IMR-90 (cell line): ENCODE measurements around the gene PAGE2B. TPM values are rescaled to one million over a fixed set of nuclear protein-coding genes. Genes with fewer than 3 reads are reported as not detected.

Experiments used
- ATAC-seq: fragments of 200-7000 bp; cut with Tn5 transposase; 2 replicates; pipeline ENCODE4 v1.9.1; 2020; ENCODE audit warnings: low read depth, mild to moderate bottlenecking, moderate library complexity
- BruUV-seq: library from RNA; stranded (reverse); fragments of 400-500 nt; replicated peaks from 2 replicates; lab custom pipeline; 2021; lab: Mats Ljungman, UMichigan
- CTCF ChIA-PET: fragments of 300-600 bp; formaldehyde crosslinking; extraction: SDS; loops from one replicate; lab custom pipeline; 2021; ENCODE audit warnings: antibody characterized with exemption; lab: Yijun Ruan, JAX
- POLR2A ChIA-PET: fragments of 300-600 bp; sonication (Branson Sonifier 250); formaldehyde crosslinking; loops from one replicate; lab custom pipeline; 2022; ENCODE audit warnings: antibody characterized with exemption; ENCODE audit not compliant: unreplicated experiment; lab: Charles Lee
- DNase-seq: peaks from one replicate; pipeline ENCODE4 v3.0.0; 2013
- H2AFZ ChIP-seq: replicated peaks from 2 replicates; pipeline ENCODE3; 2013; ENCODE audit warnings: low read length, mild to moderate bottlenecking; ENCODE audit not compliant: poor library complexity
- H2AK5ac ChIP-seq: 2 replicates; pipeline ENCODE4 v1.6.1; 2013; ENCODE audit warnings: low read depth, low read length, inconsistent platforms
- H2AK9ac ChIP-seq: replicated peaks from 2 replicates; pipeline ENCODE3; 2013; ENCODE audit warnings: mild to moderate bottlenecking, low read depth, low read length, moderate library complexity; ENCODE audit not compliant: poor library complexity
- H2BK120ac ChIP-seq: 2 replicates; pipeline ENCODE4 v1.6.1; 2013; ENCODE audit warnings: low read depth, low read length, inconsistent platforms
- H2BK15ac ChIP-seq: 3 replicates; pipeline ENCODE4 v1.6.1; 2013; ENCODE audit warnings: low read depth, low read length, inconsistent platforms
- H2BK20ac ChIP-seq: 2 replicates; pipeline ENCODE4 v1.6.1; 2013; ENCODE audit warnings: low read depth, mild to moderate bottlenecking, inconsistent platforms, low read length, moderate library complexity
- H2BK5ac ChIP-seq: 2 replicates; pipeline ENCODE4 v1.6.1; 2013; ENCODE audit warnings: mild to moderate bottlenecking, low read depth, low read length, inconsistent platforms; ENCODE audit not compliant: poor library complexity, severe bottlenecking
- H3K14ac ChIP-seq: replicated peaks from 2 replicates; pipeline ENCODE4 v1.6.1; 2013; ENCODE audit warnings: low read depth, low read length, inconsistent platforms
- H3K18ac ChIP-seq: 2 replicates; pipeline ENCODE4 v1.6.1; 2013; ENCODE audit warnings: low read depth, low read length, control low read depth
- H3K23ac ChIP-seq: 2 replicates; pipeline ENCODE4 v1.6.1; 2013; ENCODE audit warnings: low read depth, low read length, inconsistent platforms
- H3K27ac ChIP-seq: 2 replicates; pipeline ENCODE4 v1.5.1; 2013; ENCODE audit warnings: mild to moderate bottlenecking, control low read depth, low read length; ENCODE audit not compliant: insufficient read depth
- H3K27me3 ChIP-seq: 2 replicates; pipeline ENCODE4 v1.6.1; 2013; ENCODE audit warnings: low read length; ENCODE audit not compliant: control insufficient read depth, insufficient read depth
- H3K36me3 ChIP-seq: 2 replicates; pipeline ENCODE4 v1.6.1; 2013; ENCODE audit warnings: low read length, mixed read lengths; ENCODE audit not compliant: control insufficient read depth, insufficient read depth
- H3K4ac ChIP-seq: 2 replicates; pipeline ENCODE4 v1.6.1; 2013; ENCODE audit warnings: low read depth, low read length, inconsistent platforms
- H3K4me1 ChIP-seq: 2 replicates; pipeline ENCODE4 v1.6.1; 2013; ENCODE audit warnings: low read length, mixed read lengths; ENCODE audit not compliant: control insufficient read depth, insufficient read depth
- H3K4me2 ChIP-seq: 2 replicates; pipeline ENCODE4 v1.6.1; 2013; ENCODE audit warnings: low read depth, mild to moderate bottlenecking, control low read depth, low read length, moderate library complexity
- H3K4me3 ChIP-seq: 2 replicates; pipeline ENCODE4 v1.5.1; 2013; ENCODE audit warnings: low read depth, mild to moderate bottlenecking, control low read depth, low read length, moderate library complexity; ENCODE audit not compliant: insufficient read depth
- H3K56ac ChIP-seq: 2 replicates; pipeline ENCODE4 v1.6.1; 2013; ENCODE audit warnings: low read length, inconsistent platforms; ENCODE audit not compliant: insufficient read depth; ENCODE audit errors: extremely low read depth
- H3K79me1 ChIP-seq, 2 experiments: 2 replicates each; pipeline ENCODE4 v1.6.1; 2013; ENCODE audit warnings: low read length in 2 of 2, inconsistent platforms in 1 of 2, low read depth in 1 of 2
- H3K9ac ChIP-seq: 2 replicates; pipeline ENCODE4 v1.6.1; 2013; ENCODE audit warnings: low read depth, low read length, control low read depth
- H3K9me1 ChIP-seq: 2 replicates; pipeline ENCODE4 v1.6.1; 2013; ENCODE audit warnings: low read length, inconsistent platforms; ENCODE audit not compliant: insufficient read depth
- H3K9me3 ChIP-seq: 2 replicates; pipeline ENCODE4 v1.6.1; 2013; ENCODE audit warnings: low read length; ENCODE audit not compliant: control insufficient read depth, insufficient read depth
- H4K20me1 ChIP-seq: 2 replicates; pipeline ENCODE4 v1.6.1; 2013; ENCODE audit warnings: low read length, inconsistent platforms; ENCODE audit not compliant: insufficient read depth
- H4K5ac ChIP-seq: 2 replicates; pipeline ENCODE4 v1.6.1; 2013; ENCODE audit warnings: mild to moderate bottlenecking, low read depth, low read length, control low read depth
- H4K8ac ChIP-seq, 2 experiments: 2 replicates each; pipeline ENCODE4 v1.6.1; 2013; ENCODE audit warnings: low read depth in 2 of 2, low read length in 2 of 2, control low read depth in 1 of 2, inconsistent platforms in 1 of 2
- H4K91ac ChIP-seq: 2 replicates; pipeline ENCODE4 v1.6.1; 2013; ENCODE audit warnings: low read depth, low read length, inconsistent platforms; ENCODE audit not compliant: insufficient read depth
- BHLHE40 ChIP-seq: fragments of 150-350 bp; IDR thresholded peaks from 2 replicates; pipeline ENCODE4 v1.6.1; 2016; ENCODE audit warnings: mild to moderate bottlenecking, low read depth, low read length
- CEBPB ChIP-seq: IDR thresholded peaks from 2 replicates; pipeline ENCODE4 v1.6.1; 2012; ENCODE audit warnings: low read depth, low read length, improper control_type of control experiment
- CHD1 ChIP-seq: IDR thresholded peaks from 2 replicates; pipeline ENCODE4 v1.6.1; 2012; ENCODE audit warnings: low read depth, low read length, improper control_type of control experiment
- FOS ChIP-seq: fragments of 150-350 bp; IDR thresholded peaks from 2 replicates; pipeline ENCODE4 v1.6.1; 2016; ENCODE audit warnings: low read depth, low read length
- MAFK ChIP-seq: IDR thresholded peaks from 2 replicates; pipeline ENCODE4 v1.6.1; 2012; ENCODE audit warnings: low read depth, low read length, improper control_type of control experiment
- MAZ ChIP-seq: IDR thresholded peaks from 2 replicates; pipeline ENCODE4 v1.6.1; 2012; ENCODE audit warnings: low read depth, mild to moderate bottlenecking, low read length, improper control_type of control experiment, moderate library complexity, borderline replicate concordance
- MXI1 ChIP-seq: IDR thresholded peaks from 2 replicates; pipeline ENCODE4 v1.6.1; 2012; ENCODE audit warnings: low read depth, mild to moderate bottlenecking, low read length, moderate library complexity, borderline replicate concordance
- NFE2L2 ChIP-seq: fragments of 150-350 bp; IDR thresholded peaks from 2 replicates; pipeline ENCODE4 v1.6.1; 2016; ENCODE audit warnings: low read depth, mild to moderate bottlenecking, low read length
- POLR2A ChIP-seq: IDR thresholded peaks from 2 replicates; pipeline ENCODE4 v1.6.1; 2012; ENCODE audit warnings: mild to moderate bottlenecking, low read depth, low read length
- RAD21 ChIP-seq: IDR thresholded peaks from 2 replicates; pipeline ENCODE4 v1.6.1; 2012; ENCODE audit warnings: low read length, improper control_type of control experiment
- RCOR1 ChIP-seq: IDR thresholded peaks from 2 replicates; pipeline ENCODE4 v1.6.1; 2012; ENCODE audit warnings: mild to moderate bottlenecking, low read length, improper control_type of control experiment; ENCODE audit not compliant: insufficient replicate concordance
- RFX5 ChIP-seq: IDR thresholded peaks from 2 replicates; pipeline ENCODE4 v1.8.0; 2012; ENCODE audit warnings: low read depth, mild to moderate bottlenecking, low read length, moderate library complexity
- SMC3 ChIP-seq: fragments of 150-350 bp; IDR thresholded peaks from 2 replicates; pipeline ENCODE4 v1.6.1; 2016; ENCODE audit warnings: low read depth, mild to moderate bottlenecking, antibody characterized with exemption, low read length, moderate library complexity
- dilution Hi-C: fragments of 300-500 bp; cut with HindIII; formaldehyde crosslinking; loops from one replicate; pipeline ENCODE4 v1.14.3; 2018; ENCODE audit warnings: low sequenced_read_pairs; ENCODE audit not compliant: unreplicated experiment
- in situ Hi-C: fragments of 300-500 bp; cut with MboI; formaldehyde crosslinking; loops from 3 replicates; pipeline ENCODE4 v1.14.3; 2019; ENCODE audit warnings: low sequenced_read_pairs, inconsistent platforms, mixed read lengths
- intact Hi-C: fragments of 100-400 bp; cut with micrococcal nuclease; formaldehyde crosslinking; loops from 2 replicates; pipeline ENCODE4 v1.10.0; 2022
- polyA plus RNA-seq, 3 experiments: library from polyadenylated mRNA; depleted of rRNA; stranded (reverse); fragments of >200 nt; gene quantifications; 2 replicates each; pipeline ENCODE4 v1.2.3, GENCODE V29; 2012; ENCODE audit warnings: low replicate concordance in 1 of 3
- total RNA-seq: library from RNA; depleted of rRNA; stranded (reverse); fragments of >200 nt; gene quantifications from 2 replicates; pipeline ENCODE4 v1.2.3, GENCODE V29; 2012
- TF ChIP-seq, protein P1 (sequence below): fragments of 150-350 bp; IDR thresholded peaks from 2 replicates; pipeline ENCODE4 v1.6.1; 2017; ENCODE audit warnings: mild to moderate bottlenecking, antibody characterized with exemption, low read length, low read depth
- TF ChIP-seq, protein P2 (sequence below): fragments of 150-350 bp; IDR thresholded peaks from 2 replicates; pipeline ENCODE4 v1.6.1; 2016; ENCODE audit warnings: low read depth, mild to moderate bottlenecking, low read length, moderate library complexity, borderline replicate concordance
- TF ChIP-seq, protein P3 (sequence below): conservative IDR thresholded peaks from 2 replicates; pipeline ENCODE4 v1.5.1; 2012; ENCODE audit warnings: mild to moderate bottlenecking, low read depth, low read length, improper control_type of control experiment

The PAGE2B gene
- total and polyA plus RNA-seq, 2 of the 4 experiments (the other 2 are of a cell fraction): not detected

DNA sequence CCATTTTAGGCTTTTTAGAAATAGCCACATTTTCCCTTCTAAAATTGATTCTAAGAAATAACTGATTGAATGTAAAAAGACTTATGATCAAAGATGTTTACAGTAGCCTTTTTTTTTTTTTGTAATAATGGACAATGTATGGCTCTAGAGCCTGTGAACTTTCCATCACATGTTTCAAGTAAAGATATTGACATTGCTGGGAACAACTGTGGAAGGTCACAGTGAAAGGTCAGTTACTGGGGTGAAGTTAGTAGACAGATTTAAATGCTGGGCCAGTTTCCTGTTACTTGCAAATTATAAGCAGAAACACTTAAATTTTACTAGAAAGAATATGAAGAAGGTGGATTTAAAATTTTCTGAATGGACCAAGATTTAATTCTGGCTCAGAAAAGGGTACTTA is 32.4 kb downstream of the PAGE2B start:
- CTCF ChIA-PET: no interaction called here
- ATAC-seq (no peak), DNase-seq (no peak)
- no peak overlapping the region for H3K4me3 ChIP-seq
- H3K18ac ChIP-seq: no peak overlapping the region
- intact Hi-C loops (no loop called here), in situ Hi-C loops (no loop called here), dilution Hi-C loops (no loop called here)
- H2AK9ac ChIP-seq: no peak overlapping the region
- BruUV-seq: no TSS peak
- H3K79me1 ChIP-seq: no peaks in the 10 kb centered on the region
- no peak overlapping the region for H3K4me2 ChIP-seq
- no peak overlapping the region for H3K9ac ChIP-seq
- H3K4me1 ChIP-seq: no peaks in the 10 kb centered on the region
- 0 out of 2 replicates have a peak, but pooled peaks cover 2% of the 10 kb centered on the region for H3K27me3 ChIP-seq
- TF ChIP-seq SMC3: no peak
- no peak for TF ChIP-seq MAZ
- no peak for TF ChIP-seq CEBPB
- TF ChIP-seq MXI1: no peak
- TF ChIP-seq, protein P1, sequence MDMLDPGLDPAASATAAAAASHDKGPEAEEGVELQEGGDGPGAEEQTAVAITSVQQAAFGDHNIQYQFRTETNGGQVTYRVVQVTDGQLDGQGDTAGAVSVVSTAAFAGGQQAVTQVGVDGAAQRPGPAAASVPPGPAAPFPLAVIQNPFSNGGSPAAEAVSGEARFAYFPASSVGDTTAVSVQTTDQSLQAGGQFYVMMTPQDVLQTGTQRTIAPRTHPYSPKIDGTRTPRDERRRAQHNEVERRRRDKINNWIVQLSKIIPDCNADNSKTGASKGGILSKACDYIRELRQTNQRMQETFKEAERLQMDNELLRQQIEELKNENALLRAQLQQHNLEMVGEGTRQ: no peak
- TF ChIP-seq RAD21: no peak
- TF ChIP-seq BHLHE40: no peak
- TF ChIP-seq RCOR1: no peak
- TF ChIP-seq NFE2L2: no peak
- TF ChIP-seq, protein P2, sequence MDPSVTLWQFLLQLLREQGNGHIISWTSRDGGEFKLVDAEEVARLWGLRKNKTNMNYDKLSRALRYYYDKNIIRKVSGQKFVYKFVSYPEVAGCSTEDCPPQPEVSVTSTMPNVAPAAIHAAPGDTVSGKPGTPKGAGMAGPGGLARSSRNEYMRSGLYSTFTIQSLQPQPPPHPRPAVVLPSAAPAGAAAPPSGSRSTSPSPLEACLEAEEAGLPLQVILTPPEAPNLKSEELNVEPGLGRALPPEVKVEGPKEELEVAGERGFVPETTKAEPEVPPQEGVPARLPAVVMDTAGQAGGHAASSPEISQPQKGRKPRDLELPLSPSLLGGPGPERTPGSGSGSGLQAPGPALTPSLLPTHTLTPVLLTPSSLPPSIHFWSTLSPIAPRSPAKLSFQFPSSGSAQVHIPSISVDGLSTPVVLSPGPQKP: no peak
- TF ChIP-seq, protein P3, sequence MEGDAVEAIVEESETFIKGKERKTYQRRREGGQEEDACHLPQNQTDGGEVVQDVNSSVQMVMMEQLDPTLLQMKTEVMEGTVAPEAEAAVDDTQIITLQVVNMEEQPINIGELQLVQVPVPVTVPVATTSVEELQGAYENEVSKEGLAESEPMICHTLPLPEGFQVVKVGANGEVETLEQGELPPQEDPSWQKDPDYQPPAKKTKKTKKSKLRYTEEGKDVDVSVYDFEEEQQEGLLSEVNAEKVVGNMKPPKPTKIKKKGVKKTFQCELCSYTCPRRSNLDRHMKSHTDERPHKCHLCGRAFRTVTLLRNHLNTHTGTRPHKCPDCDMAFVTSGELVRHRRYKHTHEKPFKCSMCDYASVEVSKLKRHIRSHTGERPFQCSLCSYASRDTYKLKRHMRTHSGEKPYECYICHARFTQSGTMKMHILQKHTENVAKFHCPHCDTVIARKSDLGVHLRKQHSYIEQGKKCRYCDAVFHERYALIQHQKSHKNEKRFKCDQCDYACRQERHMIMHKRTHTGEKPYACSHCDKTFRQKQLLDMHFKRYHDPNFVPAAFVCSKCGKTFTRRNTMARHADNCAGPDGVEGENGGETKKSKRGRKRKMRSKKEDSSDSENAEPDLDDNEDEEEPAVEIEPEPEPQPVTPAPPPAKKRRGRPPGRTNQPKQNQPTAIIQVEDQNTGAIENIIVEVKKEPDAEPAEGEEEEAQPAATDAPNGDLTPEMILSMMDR: no peak
- no peak for TF ChIP-seq MAFK
- TF ChIP-seq RFX5: no peak
- TF ChIP-seq POLR2A: no peak
- no peak for TF ChIP-seq CHD1
- no peak for TF ChIP-seq FOS
- no peak overlapping the region for H4K8ac ChIP-seq
- H3K4ac ChIP-seq: no peak overlapping the region
- no peak overlapping the region for H3K23ac ChIP-seq
- H4K20me1 ChIP-seq: no peaks in the 10 kb centered on the region
- H2BK15ac ChIP-seq: no peak overlapping the region
- H3K36me3 ChIP-seq: no peaks in the 10 kb centered on the region
- H4K91ac ChIP-seq: no peak overlapping the region
- no peaks in the 10 kb centered on the region for H3K9me3 ChIP-seq
- no peak overlapping the region for H3K56ac ChIP-seq
- no peak overlapping the region for H4K5ac ChIP-seq
- H3K14ac ChIP-seq: no peak overlapping the region
- H2BK5ac ChIP-seq: no peak overlapping the region
- no peak overlapping the region for H3K27ac ChIP-seq
- no peak overlapping the region for H2AK5ac ChIP-seq
- no peak overlapping the region for H2BK20ac ChIP-seq
- H3K9me1 ChIP-seq: no peaks in the 10 kb centered on the region
- no peak overlapping the region for H2AFZ ChIP-seq
- no peak overlapping the region for H2BK120ac ChIP-seq
- POLR2A ChIA-PET: no interaction called here
